Measurements from ENCODE around the gene CRK. TPM values are rescaled to one million over a fixed set of nuclear protein-coding genes. Genes with fewer than 3 reads are reported as not detected.
"Not testable (repeated sequence)": the region's sequence is repeated elsewhere in the genome, so short reads cannot be mapped to it uniquely, and the experiment has no call there.

CRK gene
- total RNA-seq, 1 donor from 2014 or later, result 70.4 TPM

- Mint-ChIP-seq H3K4me3 (ENCODE audit: unreplicated experiment) (no peak overlapping the region), H3K4me1 (ENCODE audit: low read depth) (peaks cover 60% of the 10 kb centered on the region), H3K27ac (ENCODE audit: unreplicated experiment) (peak overlapping the region; percentile 13)
Observed at GRCh38 chr17:1449412-1449967, 6.5 kb downstream of the CRK start.

GRCh38 chr17:1447052-1447451, 9.0 kb downstream of the CRK start:
- Mint-ChIP-seq H3K4me3 (ENCODE audit: unreplicated experiment) (no peak overlapping the region), H3K4me1 (ENCODE audit: low read depth) (peaks cover 37% of the 10 kb centered on the region), H3K9me3 (ENCODE audit: low read depth) (no peaks in the 10 kb centered on the region), H3K27me3 (ENCODE audit: low read depth) (no peaks in the 10 kb centered on the region), H3K27ac (ENCODE audit: unreplicated experiment) (peak overlapping the region; percentile 80), H3K36me3 (ENCODE audit: low read depth) (peaks cover 2% of the 10 kb centered on the region)
- DNase-seq (ENCODE audit: low spot score), result no peak
- no peak for TF ChIP-seq CTCF (IDR thresholded peaks at IDR 0.05)

More at GRCh38 chr17:1449412-1449967, 6.5 kb downstream of the CRK start:
- no peaks in the 10 kb centered on the region for H3K27me3 Mint-ChIP-seq (ENCODE audit: low read depth)
- DNase-seq (ENCODE audit: low spot score), result no peak
- no peaks in the 10 kb centered on the region for H3K9me3 Mint-ChIP-seq (ENCODE audit: low read depth)
- no peak for TF ChIP-seq CTCF (IDR thresholded peaks at IDR 0.05)
- peaks cover 4% of the 10 kb centered on the region for H3K36me3 Mint-ChIP-seq (ENCODE audit: low read depth)

- H3K27ac Mint-ChIP-seq (ENCODE audit: unreplicated experiment), result peak overlapping the region; percentile 37
- TF ChIP-seq CTCF (IDR thresholded peaks at IDR 0.05), result no peak
- peaks cover 2% of the 10 kb centered on the region for H3K36me3 Mint-ChIP-seq (ENCODE audit: low read depth)
- no peak for DNase-seq (ENCODE audit: low spot score)
- H3K9me3 Mint-ChIP-seq (ENCODE audit: low read depth), result no peaks in the 10 kb centered on the region
- no peak overlapping the region for H3K4me3 Mint-ChIP-seq (ENCODE audit: unreplicated experiment)
- H3K4me1 Mint-ChIP-seq (ENCODE audit: low read depth), result peaks cover 30% of the 10 kb centered on the region
- no peaks in the 10 kb centered on the region for H3K27me3 Mint-ChIP-seq (ENCODE audit: low read depth)
Observed at GRCh38 chr17:1446201-1446600, 9.8 kb downstream of the CRK start.

- H3K9me3 Mint-ChIP-seq (ENCODE audit: low read depth); H3K36me3 Mint-ChIP-seq (ENCODE audit: low read depth); H3K4me3 Mint-ChIP-seq (ENCODE audit: unreplicated experiment); H3K27me3 Mint-ChIP-seq (ENCODE audit: low read depth); H3K27ac Mint-ChIP-seq (ENCODE audit: unreplicated experiment); DNase-seq (ENCODE audit: low spot score): not testable (repeated sequence)
- H3K4me1 Mint-ChIP-seq (ENCODE audit: low read depth), result peaks cover 30% of the 10 kb centered on the region
Observed at GRCh38 chr17:1445695-1446094, 10.3 kb downstream of the CRK start.

GRCh38 chr17:1442721-1443120, 13.3 kb downstream of the CRK start:
- H3K9me3 Mint-ChIP-seq (ENCODE audit: low read depth); H3K4me3 Mint-ChIP-seq (ENCODE audit: unreplicated experiment); H3K36me3 Mint-ChIP-seq (ENCODE audit: low read depth); H3K27me3 Mint-ChIP-seq (ENCODE audit: low read depth); DNase-seq (ENCODE audit: low spot score): not testable (repeated sequence)
- Mint-ChIP-seq H3K4me1 (ENCODE audit: low read depth) (peaks cover 38% of the 10 kb centered on the region), H3K27ac (ENCODE audit: unreplicated experiment) (peak overlapping the region; percentile 68)

- no peak overlapping the region for H3K27ac Mint-ChIP-seq (ENCODE audit: unreplicated experiment)
- no peak for TF ChIP-seq CTCF (IDR thresholded peaks at IDR 0.05)
- H3K4me3 Mint-ChIP-seq (ENCODE audit: unreplicated experiment), result no peak overlapping the region
- peaks cover 40% of the 10 kb centered on the region for H3K4me1 Mint-ChIP-seq (ENCODE audit: low read depth)
- H3K36me3 Mint-ChIP-seq (ENCODE audit: low read depth), result peaks cover 2% of the 10 kb centered on the region
- DNase-seq (ENCODE audit: low spot score), result no peak
- no peaks in the 10 kb centered on the region for H3K27me3 Mint-ChIP-seq (ENCODE audit: low read depth)
- no peaks in the 10 kb centered on the region for H3K9me3 Mint-ChIP-seq (ENCODE audit: low read depth)
Observed at GRCh38 chr17:1442187-1442586, 13.8 kb downstream of the CRK start.

Measured in chondrocyte (in vitro differentiated cells).